ENCODE measurements around the gene GTF2I.

DNA sequence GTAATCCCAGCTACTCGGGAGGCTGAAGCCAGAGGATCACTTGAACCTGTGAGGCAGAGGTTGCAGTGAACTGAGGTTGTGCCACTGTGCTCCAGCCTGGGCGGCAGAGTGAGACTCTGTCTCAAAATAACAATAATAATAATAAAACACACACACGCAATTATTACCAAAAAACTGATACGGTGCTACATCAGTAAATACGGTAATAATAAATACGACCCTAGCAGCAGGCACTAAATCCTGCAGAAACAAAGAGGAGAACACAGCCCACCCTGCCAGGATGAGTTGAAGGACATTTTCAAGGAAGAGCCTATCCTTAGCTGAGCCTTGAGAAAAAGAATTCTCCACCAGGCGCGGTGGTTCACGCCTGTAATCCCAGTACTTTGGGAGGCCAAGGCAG, 34.4 kb upstream of the GTF2I start:
- TF ChIP-seq EZH2 (IDR thresholded peaks at IDR 0.05), result no peak
- TF ChIP-seq, protein P1, sequence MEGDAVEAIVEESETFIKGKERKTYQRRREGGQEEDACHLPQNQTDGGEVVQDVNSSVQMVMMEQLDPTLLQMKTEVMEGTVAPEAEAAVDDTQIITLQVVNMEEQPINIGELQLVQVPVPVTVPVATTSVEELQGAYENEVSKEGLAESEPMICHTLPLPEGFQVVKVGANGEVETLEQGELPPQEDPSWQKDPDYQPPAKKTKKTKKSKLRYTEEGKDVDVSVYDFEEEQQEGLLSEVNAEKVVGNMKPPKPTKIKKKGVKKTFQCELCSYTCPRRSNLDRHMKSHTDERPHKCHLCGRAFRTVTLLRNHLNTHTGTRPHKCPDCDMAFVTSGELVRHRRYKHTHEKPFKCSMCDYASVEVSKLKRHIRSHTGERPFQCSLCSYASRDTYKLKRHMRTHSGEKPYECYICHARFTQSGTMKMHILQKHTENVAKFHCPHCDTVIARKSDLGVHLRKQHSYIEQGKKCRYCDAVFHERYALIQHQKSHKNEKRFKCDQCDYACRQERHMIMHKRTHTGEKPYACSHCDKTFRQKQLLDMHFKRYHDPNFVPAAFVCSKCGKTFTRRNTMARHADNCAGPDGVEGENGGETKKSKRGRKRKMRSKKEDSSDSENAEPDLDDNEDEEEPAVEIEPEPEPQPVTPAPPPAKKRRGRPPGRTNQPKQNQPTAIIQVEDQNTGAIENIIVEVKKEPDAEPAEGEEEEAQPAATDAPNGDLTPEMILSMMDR (IDR thresholded peaks at IDR 0.05), result no peak
